HEK293 (cell line): Measurements from ENCODE around the gene HTR4.

Source experiments
- CTCF ChIA-PET: fragments of 350-600 bp; formaldehyde crosslinking; extraction: SDS; loops from one replicate; lab custom pipeline; 2021; ENCODE audit warnings: antibody characterized with exemption; lab: Yijun Ruan, JAX
- POLR2A ChIA-PET: fragments of 300-600 bp; formaldehyde crosslinking; extraction: SDS; loops from one replicate; lab custom pipeline; 2020; ENCODE audit warnings: antibody characterized with exemption, inconsistent platforms; lab: Yijun Ruan, JAX
- H3K27ac ChIP-seq: fragments of 200-500 bp; sonication (Bioruptor generic); 2 replicates; pipeline ENCODE4 v1.5.1; 2014; ENCODE audit warnings: low read depth, low read length, control low read depth, inconsistent platforms; ENCODE audit errors: extremely low read depth
- H3K36me3 ChIP-seq, 2 experiments: fragments of 200-500 bp in 1 of 2; sonication (Bioruptor generic) in 1 of 2; 1 replicate in 1 of 2; 2 replicates in 1 of 2; pipeline ENCODE4 v1.5.1; 2014 to 2017; ENCODE audit warnings: inconsistent platforms in 2 of 2, low read length in 2 of 2; ENCODE audit not compliant: control insufficient read depth in 2 of 2, insufficient read depth in 1 of 2
- H3K4me1 ChIP-seq: fragments of 200-500 bp; sonication (Bioruptor generic); 2 replicates; pipeline ENCODE4 v1.5.1; 2014; ENCODE audit warnings: mild to moderate bottlenecking, low read length, inconsistent platforms; ENCODE audit not compliant: control insufficient read depth, insufficient read depth
- H3K4me3 ChIP-seq: 2 replicates; pipeline ENCODE4 v1.5.1; 2011; ENCODE audit warnings: low read depth, mild to moderate bottlenecking, control low read depth, low read length, moderate library complexity
- H3K9me3 ChIP-seq: fragments of 200-500 bp; sonication (Bioruptor generic); 2 replicates; pipeline ENCODE4 v1.5.1; 2014; ENCODE audit warnings: low read depth, low read length, inconsistent platforms; ENCODE audit not compliant: control insufficient read depth, insufficient read depth
- GLI4 ChIP-seq: fragments of 450-650 bp; formaldehyde crosslinking; IDR thresholded peaks from 2 replicates; pipeline ENCODE4 v1.5.1; 2016; ENCODE audit warnings: missing biosample characterization, missing genetic modification characterization
- KLF9 ChIP-seq: fragments of 450-650 bp; formaldehyde crosslinking; IDR thresholded peaks from 2 replicates; pipeline ENCODE4 v1.5.1; 2016; ENCODE audit warnings: missing biosample characterization, missing genetic modification characterization, low read depth
- OSR2 ChIP-seq: fragments of 450-650 bp; formaldehyde crosslinking; IDR thresholded peaks from 2 replicates; pipeline ENCODE4 v1.5.1; 2016; ENCODE audit warnings: missing biosample characterization, missing genetic modification characterization
- PATZ1 ChIP-seq: fragments of 450-650 bp; formaldehyde crosslinking; IDR thresholded peaks from 2 replicates; pipeline ENCODE4 v1.5.1; 2016; ENCODE audit warnings: missing biosample characterization, missing genetic modification characterization
- SCRT2 ChIP-seq: fragments of 450-650 bp; formaldehyde crosslinking; IDR thresholded peaks from 2 replicates; pipeline ENCODE4 v1.5.1; 2016; ENCODE audit warnings: missing biosample characterization, missing genetic modification characterization
- TSHZ1 ChIP-seq: fragments of 450-650 bp; formaldehyde crosslinking; IDR thresholded peaks from 2 replicates; pipeline ENCODE4 v1.5.1; 2016; ENCODE audit warnings: missing biosample characterization, missing genetic modification characterization, borderline replicate concordance
- ZBTB48 ChIP-seq: fragments of 450-650 bp; formaldehyde crosslinking; IDR thresholded peaks from 2 replicates; pipeline ENCODE4 v1.5.1; 2016; ENCODE audit warnings: missing biosample characterization, missing genetic modification characterization
- ZNF112 ChIP-seq: fragments of 450-650 bp; formaldehyde crosslinking; IDR thresholded peaks from 2 replicates; pipeline ENCODE4 v1.5.0; 2017; ENCODE audit warnings: missing biosample characterization, missing genetic modification characterization
- ZNF121 ChIP-seq: fragments of 450-650 bp; formaldehyde crosslinking; IDR thresholded peaks from 2 replicates; pipeline ENCODE4 v1.5.1; 2016; ENCODE audit warnings: missing biosample characterization, missing genetic modification characterization
- ZNF335 ChIP-seq: fragments of 450-650 bp; formaldehyde crosslinking; conservative IDR thresholded peaks from 2 replicates; pipeline ENCODE4 v1.5.1; 2016; ENCODE audit warnings: missing biosample characterization, missing genetic modification characterization
- ZNF416 ChIP-seq: fragments of 450-650 bp; formaldehyde crosslinking; IDR thresholded peaks from 2 replicates; pipeline ENCODE4 v1.5.1; 2016; ENCODE audit warnings: missing biosample characterization, missing genetic modification characterization
- ZNF473 ChIP-seq: fragments of 450-650 bp; formaldehyde crosslinking; IDR thresholded peaks from 2 replicates; pipeline ENCODE4 v1.5.1; 2017; ENCODE audit warnings: missing biosample characterization, missing genetic modification characterization
- ZNF544 ChIP-seq: fragments of 450-650 bp; formaldehyde crosslinking; IDR thresholded peaks from 2 replicates; pipeline ENCODE4 v1.5.0; 2017; ENCODE audit warnings: missing biosample characterization, missing genetic modification characterization
- ZNF610 ChIP-seq: fragments of 450-650 bp; formaldehyde crosslinking; IDR thresholded peaks from 2 replicates; pipeline ENCODE4 v1.5.1; 2016; ENCODE audit warnings: missing biosample characterization, missing genetic modification characterization, borderline replicate concordance
- ZNF624 ChIP-seq: fragments of 450-650 bp; formaldehyde crosslinking; IDR thresholded peaks from 2 replicates; pipeline ENCODE4 v1.5.1; 2017; ENCODE audit warnings: missing biosample characterization, missing genetic modification characterization
- ZNF629 ChIP-seq: fragments of 450-650 bp; formaldehyde crosslinking; IDR thresholded peaks from 2 replicates; pipeline ENCODE4 v1.5.1; 2017; ENCODE audit warnings: missing biosample characterization, missing genetic modification characterization
- ZNF654 ChIP-seq: fragments of 450-650 bp; formaldehyde crosslinking; IDR thresholded peaks from 2 replicates; pipeline ENCODE4 v1.5.1; 2016; ENCODE audit warnings: low read depth, missing biosample characterization, missing genetic modification characterization
- ZNF664 ChIP-seq: fragments of 450-650 bp; formaldehyde crosslinking; IDR thresholded peaks from 2 replicates; pipeline ENCODE4 v1.5.1; 2016; ENCODE audit warnings: missing biosample characterization, missing genetic modification characterization
- ZNF677 ChIP-seq: fragments of 450-650 bp; IDR thresholded peaks from 2 replicates; pipeline ENCODE4 v1.5.0; 2018; ENCODE audit warnings: missing biosample characterization, mild to moderate bottlenecking, missing genetic modification characterization, moderate library complexity
- ZNF76 ChIP-seq: fragments of 450-650 bp; formaldehyde crosslinking; IDR thresholded peaks from 2 replicates; pipeline ENCODE4; 2016; ENCODE audit warnings: low read depth, missing biosample characterization, missing genetic modification characterization, borderline replicate concordance
- ZNF777 ChIP-seq: fragments of 450-650 bp; formaldehyde crosslinking; IDR thresholded peaks from 2 replicates; pipeline ENCODE4 v1.5.1; 2017; ENCODE audit warnings: missing biosample characterization, missing genetic modification characterization, borderline replicate concordance
- ZSCAN30 ChIP-seq: fragments of 450-650 bp; IDR thresholded peaks from 2 replicates; pipeline ENCODE4 v1.5.1; 2018; ENCODE audit warnings: missing biosample characterization, mild to moderate bottlenecking, missing genetic modification characterization, moderate library complexity

HTR4 gene

GRCh38 chr5:148696187-148697036 lies 42.1 kb upstream of the HTR4 start:
- CTCF ChIA-PET = interaction anchor here (0.9 to 3.1 kb wide), 3 partner anchors 16 to 37 kb away, joined by 3 to 9 read pairs (median 3); no protein-coding TSS in a partner anchor
- Histone ChIP-seq H3K27ac (no peak overlapping the region), H3K36me3 (no peaks in the 10 kb centered on the region), H3K4me1 (no peaks in the 10 kb centered on the region), H3K4me3 (no peak overlapping the region), H3K9me3 (no peaks in the 10 kb centered on the region)
- TF ChIP-seq ZBTB48 (tag by site-specific recombination) (no peak), ZNF664 (no peak), ZNF654 (no peak), ZNF777 (tag by site-specific recombination) (no peak), ZNF624 (no peak), OSR2 (tag by site-specific recombination) (no peak), TSHZ1 (tag by site-specific recombination) (no peak), ZNF629 (tag by site-specific recombination) (no peak)
- POLR2A ChIA-PET = no interaction called here

- no peak overlapping the region for H3K4me3 ChIP-seq
- CTCF ChIA-PET = no interaction called here
Measured at GRCh38 chr5:148690945-148691344, 36.6 kb upstream of the HTR4 start.

GRCh38 chr5:148688787-148689186 lies 34.5 kb upstream of the HTR4 start:
- Histone ChIP-seq H3K27ac (no peak overlapping the region), H3K9me3 (no peaks in the 10 kb centered on the region), H3K36me3 (no peaks in the 10 kb centered on the region), H3K4me1 (no peaks in the 10 kb centered on the region), H3K4me3 (no peak overlapping the region)
- no peak for TF ChIP-seq ZNF624
- no peak for TF ChIP-seq ZNF112 (tag by site-specific recombination)
- no peak for TF ChIP-seq GLI4 (tag by site-specific recombination)
- no peak for TF ChIP-seq ZNF677 (tag by site-specific recombination)
- no peak for TF ChIP-seq ZNF473 (tag by site-specific recombination)
- TF ChIP-seq ZSCAN30 = no peak
- no peak for TF ChIP-seq PATZ1 (tag by site-specific recombination)
- no peak for TF ChIP-seq KLF9 (tag by site-specific recombination)
- no peak for TF ChIP-seq ZNF335 (tag by site-specific recombination)
- no peak for TF ChIP-seq ZNF610
- TF ChIP-seq ZNF544 (tag by site-specific recombination) = no peak
- TF ChIP-seq ZNF76 (tag by site-specific recombination) = no peak
- TF ChIP-seq ZNF121 (tag by site-specific recombination) = no peak
- TF ChIP-seq SCRT2 (tag by site-specific recombination) = no peak
- ChIA-PET CTCF (interaction anchor here (0.6 to 2.4 kb wide), 8 partner anchors 45 to 917 kb away, joined by 3 to 10 read pairs (median 6); no protein-coding TSS in a partner anchor), POLR2A (no interaction called here)

More at GRCh38 chr5:148690945-148691344, 36.6 kb upstream of the HTR4 start:
- Histone ChIP-seq H3K4me1 (no peaks in the 10 kb centered on the region), H3K36me3 (no peaks in the 10 kb centered on the region), H3K27ac (no peak overlapping the region), H3K9me3 (no peaks in the 10 kb centered on the region)
- POLR2A ChIA-PET = no interaction called here
- no peak for TF ChIP-seq ZNF416 (tag by site-specific recombination)
